IMR-90 (cell line): ENCODE data around the gene CUBN.

Source experiments
- POLR2A ChIP-seq: IDR thresholded peaks from 2 replicates; pipeline ENCODE4 v1.6.1; 2012; ENCODE audit warnings: mild to moderate bottlenecking, low read depth, low read length
- TF ChIP-seq, protein P1 (sequence below): conservative IDR thresholded peaks from 2 replicates; pipeline ENCODE4 v1.5.1; 2012; ENCODE audit warnings: mild to moderate bottlenecking, low read depth, low read length, improper control_type of control experiment
- TF ChIP-seq, protein P2 (sequence below): fragments of 150-350 bp; IDR thresholded peaks from 2 replicates; pipeline ENCODE4 v1.6.1; 2017; ENCODE audit warnings: mild to moderate bottlenecking, antibody characterized with exemption, low read length, low read depth

DNA sequence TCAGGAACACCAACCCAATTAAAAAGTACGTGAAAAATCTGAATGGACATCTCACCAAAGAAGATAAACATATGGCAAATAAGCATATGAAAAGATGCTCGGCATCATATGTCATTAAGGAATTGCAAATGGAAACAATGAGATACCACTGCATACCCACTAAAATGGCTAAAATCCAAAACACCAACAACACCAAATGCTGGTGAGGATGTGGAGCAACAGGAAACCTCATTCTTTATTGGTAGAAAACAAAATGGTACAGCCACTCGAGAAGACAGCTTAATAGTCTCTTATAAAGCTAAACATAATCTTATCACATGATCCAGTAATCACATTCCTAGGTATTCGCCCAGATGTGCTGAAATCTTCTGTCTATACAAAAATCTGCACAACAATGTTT lies 325.5 kb downstream of the CUBN start:
- TF ChIP-seq, protein P1, sequence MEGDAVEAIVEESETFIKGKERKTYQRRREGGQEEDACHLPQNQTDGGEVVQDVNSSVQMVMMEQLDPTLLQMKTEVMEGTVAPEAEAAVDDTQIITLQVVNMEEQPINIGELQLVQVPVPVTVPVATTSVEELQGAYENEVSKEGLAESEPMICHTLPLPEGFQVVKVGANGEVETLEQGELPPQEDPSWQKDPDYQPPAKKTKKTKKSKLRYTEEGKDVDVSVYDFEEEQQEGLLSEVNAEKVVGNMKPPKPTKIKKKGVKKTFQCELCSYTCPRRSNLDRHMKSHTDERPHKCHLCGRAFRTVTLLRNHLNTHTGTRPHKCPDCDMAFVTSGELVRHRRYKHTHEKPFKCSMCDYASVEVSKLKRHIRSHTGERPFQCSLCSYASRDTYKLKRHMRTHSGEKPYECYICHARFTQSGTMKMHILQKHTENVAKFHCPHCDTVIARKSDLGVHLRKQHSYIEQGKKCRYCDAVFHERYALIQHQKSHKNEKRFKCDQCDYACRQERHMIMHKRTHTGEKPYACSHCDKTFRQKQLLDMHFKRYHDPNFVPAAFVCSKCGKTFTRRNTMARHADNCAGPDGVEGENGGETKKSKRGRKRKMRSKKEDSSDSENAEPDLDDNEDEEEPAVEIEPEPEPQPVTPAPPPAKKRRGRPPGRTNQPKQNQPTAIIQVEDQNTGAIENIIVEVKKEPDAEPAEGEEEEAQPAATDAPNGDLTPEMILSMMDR, result no peak
- TF ChIP-seq, protein P2, sequence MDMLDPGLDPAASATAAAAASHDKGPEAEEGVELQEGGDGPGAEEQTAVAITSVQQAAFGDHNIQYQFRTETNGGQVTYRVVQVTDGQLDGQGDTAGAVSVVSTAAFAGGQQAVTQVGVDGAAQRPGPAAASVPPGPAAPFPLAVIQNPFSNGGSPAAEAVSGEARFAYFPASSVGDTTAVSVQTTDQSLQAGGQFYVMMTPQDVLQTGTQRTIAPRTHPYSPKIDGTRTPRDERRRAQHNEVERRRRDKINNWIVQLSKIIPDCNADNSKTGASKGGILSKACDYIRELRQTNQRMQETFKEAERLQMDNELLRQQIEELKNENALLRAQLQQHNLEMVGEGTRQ, result no peak
- TF ChIP-seq POLR2A, result no peak
